Erythroblast (primary cell): ENCODE results near the gene SMARCB1.

Experiments
- DNase-seq, 2 experiments: peaks; one replicate each; lab custom pipeline; 2025; lab: John Stamatoyannopoulos, UW
- GATA1 ChIP-seq: IDR thresholded peaks from 2 replicates; pipeline ENCODE4 v1.6.1; 2011; ENCODE audit warnings: low read depth, mild to moderate bottlenecking, control low read depth, low read length, moderate library complexity
- POLR2A ChIP-seq: IDR thresholded peaks from 2 replicates; pipeline ENCODE4 v1.6.1; 2011; ENCODE audit warnings: mild to moderate bottlenecking, low read length

The SMARCB1 gene

GRCh38 chr22:23781065-23781464 is 5.7 kb upstream of the SMARCB1 start:
- DNase-seq: no peak
- no peak for TF ChIP-seq GATA1
- no peak for TF ChIP-seq POLR2A

DNA sequence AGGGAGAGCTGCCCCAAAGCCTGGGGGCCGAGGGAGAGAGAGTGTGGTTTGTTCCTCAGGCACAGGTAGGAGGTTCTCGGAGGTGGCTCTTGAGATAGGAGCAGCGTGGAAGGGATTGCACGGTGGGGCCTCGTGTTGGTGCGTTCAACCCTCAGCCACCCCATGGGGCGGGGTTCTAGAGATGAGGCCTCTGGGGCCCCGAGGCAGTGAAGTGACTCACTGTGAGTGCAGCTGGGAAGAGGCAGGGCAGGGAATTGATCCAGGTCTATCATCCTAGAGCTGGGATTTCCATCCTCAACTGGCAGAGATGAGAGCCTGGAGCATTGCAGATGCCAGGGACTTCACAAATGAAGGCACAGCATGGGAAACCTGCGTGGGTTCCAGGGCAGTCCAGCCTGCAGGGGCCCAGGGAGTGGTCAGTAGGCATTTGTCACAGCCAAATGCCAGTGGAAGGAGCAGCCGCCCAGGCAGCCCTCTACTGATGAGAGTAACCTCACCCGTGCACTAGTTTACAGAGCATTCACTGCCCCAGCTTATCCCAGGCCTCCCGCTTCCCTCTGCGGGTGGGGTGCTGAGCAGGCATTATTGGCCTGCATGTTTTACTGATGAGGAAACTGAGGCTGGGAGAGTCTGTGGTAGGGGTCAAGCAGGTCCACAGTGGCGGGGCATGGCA is 5.1 kb upstream of the SMARCB1 start:
- TF ChIP-seq GATA1 (no peak), POLR2A (no peak)
- DNase-seq: no peak

DNA sequence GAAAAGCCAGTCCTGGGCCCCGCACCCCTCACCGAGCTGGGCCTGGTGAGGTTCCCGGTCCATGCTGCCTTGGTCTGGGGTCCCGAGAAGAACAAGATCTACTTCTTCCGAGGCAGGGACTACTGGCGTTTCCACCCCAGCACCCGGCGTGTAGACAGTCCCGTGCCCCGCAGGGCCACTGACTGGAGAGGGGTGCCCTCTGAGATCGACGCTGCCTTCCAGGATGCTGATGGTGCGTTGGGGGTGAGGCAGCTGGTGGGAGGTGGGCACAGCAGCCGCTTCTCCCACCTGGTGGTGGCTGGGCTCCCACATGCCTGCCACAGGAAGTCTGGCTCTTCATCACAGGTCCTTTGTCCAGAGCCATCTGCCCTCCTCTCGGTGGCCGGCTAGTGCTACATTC is 4.5 kb upstream of the SMARCB1 start:
- TF ChIP-seq GATA1 (no peak), POLR2A (no peak)
- no peak for DNase-seq

DNA sequence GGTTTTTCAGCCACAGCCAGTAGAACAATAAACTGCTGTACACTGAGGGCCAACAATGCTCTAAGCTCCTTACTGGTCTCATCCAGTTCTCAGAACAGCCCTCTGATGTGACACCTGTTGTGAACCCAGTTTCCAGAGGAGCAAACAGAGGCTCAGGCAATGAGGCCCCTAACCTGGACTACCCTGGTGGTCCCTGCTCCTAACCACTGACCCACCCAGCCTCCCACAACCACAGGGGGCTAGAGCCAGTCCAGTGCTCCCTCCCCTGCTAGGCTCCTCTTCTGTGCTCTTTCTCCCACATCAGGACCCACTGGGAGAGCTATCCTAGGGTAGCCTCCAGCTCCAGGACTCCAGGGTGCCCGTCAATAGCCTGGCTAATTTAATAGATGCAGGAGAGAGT is 4.1 kb upstream of the SMARCB1 start:
- no peak for DNase-seq
- no peak for TF ChIP-seq GATA1
- TF ChIP-seq POLR2A: no peak

DNA sequence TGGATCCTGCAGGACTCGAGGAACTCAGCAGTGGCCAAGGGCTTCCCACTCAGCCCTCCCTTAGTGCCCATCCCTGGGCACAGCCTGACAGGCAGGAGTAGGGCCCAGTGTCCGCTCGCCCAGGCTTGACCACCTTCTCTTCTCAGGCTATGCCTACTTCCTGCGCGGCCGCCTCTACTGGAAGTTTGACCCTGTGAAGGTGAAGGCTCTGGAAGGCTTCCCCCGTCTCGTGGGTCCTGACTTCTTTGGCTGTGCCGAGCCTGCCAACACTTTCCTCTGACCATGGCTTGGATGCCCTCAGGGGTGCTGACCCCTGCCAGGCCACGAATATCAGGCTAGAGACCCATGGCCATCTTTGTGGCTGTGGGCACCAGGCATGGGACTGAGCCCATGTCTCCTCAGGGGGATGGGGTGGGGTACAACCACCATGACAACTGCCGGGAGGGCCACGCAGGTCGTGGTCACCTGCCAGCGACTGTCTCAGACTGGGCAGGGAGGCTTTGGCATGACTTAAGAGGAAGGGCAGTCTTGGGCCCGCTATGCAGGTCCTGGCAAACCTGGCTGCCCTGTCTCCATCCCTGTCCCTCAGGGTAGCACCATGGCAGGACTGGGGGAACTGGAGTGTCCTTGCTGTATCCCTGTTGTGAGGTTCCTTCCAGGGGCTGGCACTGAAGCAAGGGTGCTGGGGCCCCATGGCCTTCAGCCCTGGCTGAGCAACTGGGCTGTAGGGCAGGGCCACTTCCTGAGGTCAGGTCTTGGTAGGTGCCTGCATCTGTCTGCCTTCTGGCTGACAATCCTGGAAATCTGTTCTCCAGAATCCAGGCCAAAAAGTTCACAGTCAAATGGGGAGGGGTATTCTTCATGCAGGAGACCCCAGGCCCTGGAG is 3.3 kb upstream of the SMARCB1 start:
- DNase-seq: no peak
- TF ChIP-seq POLR2A (no peak), GATA1 (no peak)

- DNase-seq: no peak
Observed at GRCh38 chr22:23784215-23784732, 2.5 kb upstream of the SMARCB1 start.

GRCh38 chr22:23786261-23786710 is 480 bp upstream of the SMARCB1 start:
- TF ChIP-seq POLR2A: no peak
- TF ChIP-seq GATA1: no peak
- no peak for DNase-seq

More at GRCh38 chr22:23784215-23784732, 2.5 kb upstream of the SMARCB1 start:
- TF ChIP-seq POLR2A (no peak), GATA1 (no peak)

- TF ChIP-seq GATA1 (no peak), POLR2A (no peak)
- no peak for DNase-seq
Observed at GRCh38 chr22:23787600-23787896, 782 bp downstream of the SMARCB1 start.

GRCh38 chr22:23787910-23788309 is 1.1 kb downstream of the SMARCB1 start:
- TF ChIP-seq POLR2A: no peak
- TF ChIP-seq GATA1: no peak
- DNase-seq: no peak

DNA sequence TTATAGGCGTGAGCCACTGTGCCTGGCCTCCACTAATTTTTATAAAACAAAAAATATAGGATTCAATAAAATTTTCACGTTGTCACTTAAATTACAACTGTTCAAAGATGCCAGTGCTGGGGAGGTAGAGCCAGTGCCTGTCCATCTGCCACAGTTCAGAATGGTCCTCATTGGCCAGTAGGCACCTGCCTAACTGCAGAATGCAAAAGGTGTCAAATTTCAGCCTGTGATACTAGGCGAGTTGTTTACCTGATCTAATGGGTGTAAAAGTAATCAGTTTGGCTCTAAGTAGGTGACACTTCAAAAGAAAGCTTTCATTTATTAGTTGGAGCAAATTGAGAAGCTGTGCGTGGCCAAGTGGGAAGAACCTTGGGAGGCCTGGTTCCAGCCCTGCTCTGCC is 2.4 kb downstream of the SMARCB1 start:
- DNase-seq: no peak
- TF ChIP-seq POLR2A (no peak), GATA1 (no peak)

- no peak for DNase-seq
- TF ChIP-seq GATA1 (no peak), POLR2A (no peak)
Observed at GRCh38 chr22:23789638-23790037, 2.9 kb downstream of the SMARCB1 start.

DNA sequence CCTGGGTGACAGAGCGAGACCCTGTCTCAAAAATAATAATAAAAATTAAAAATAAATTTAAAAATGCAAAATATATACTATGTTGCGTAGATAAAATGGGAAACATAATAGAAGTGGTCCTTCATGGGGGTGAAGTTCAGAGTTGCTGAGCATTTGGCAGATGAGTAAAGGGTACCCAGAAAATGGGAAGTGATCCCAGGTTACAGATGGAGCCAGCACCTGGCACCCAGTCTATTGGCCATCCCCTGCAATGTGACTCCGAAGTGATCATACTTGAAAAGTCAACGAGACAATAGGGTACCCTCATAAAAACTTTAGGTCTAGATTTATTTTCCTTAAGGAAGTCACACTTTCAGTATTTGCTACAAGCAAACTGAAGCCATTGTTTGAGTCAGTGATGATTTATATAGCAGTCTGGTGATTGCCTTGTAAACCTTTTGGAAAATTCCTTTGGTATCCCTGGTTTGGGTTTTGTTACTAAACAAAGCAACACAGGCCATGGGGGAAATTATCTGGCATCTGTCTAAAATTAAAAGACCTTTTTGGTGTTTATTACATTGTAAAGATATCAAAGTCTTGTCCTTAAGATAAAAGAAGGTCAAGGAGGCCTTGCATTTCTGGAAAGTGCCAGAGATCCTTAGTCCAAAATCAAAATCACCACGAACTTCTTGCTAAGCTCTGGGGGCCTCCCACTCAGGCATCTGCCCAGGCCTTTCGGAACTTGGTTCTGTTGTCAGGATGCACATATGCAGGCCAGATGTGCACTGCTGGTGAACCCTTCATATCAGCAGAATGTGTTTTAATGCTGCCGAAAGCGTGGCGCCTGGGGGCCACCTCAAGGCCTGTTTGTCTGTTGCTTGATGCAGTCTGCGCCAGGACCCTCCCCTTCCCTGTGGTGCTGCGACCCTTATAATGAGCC is 4.3 kb downstream of the SMARCB1 start:
- TF ChIP-seq GATA1 (no peak), POLR2A (no peak)
- DNase-seq: no peak
